Tibial artery (tissue), 4 donors: Measurements from ENCODE around the gene KRTAP5-10.
"Not testable (repeated sequence)": the region's sequence is repeated elsewhere in the genome, so short reads cannot be mapped to it uniquely, and the experiment has no call there.

Experiments used
- DNase-seq, 2 donors: peaks; one replicate each; pipeline ENCODE4 v3.0.0-alpha.2; 2019
- H3K27ac ChIP-seq, 2 donors: fragments of 200-600 bp; sonication (generic) in 1 of 2; 1 replicate in 1 of 2; 2 replicates in 1 of 2; pipeline ENCODE4 v1.5.1; 2018 to 2019; ENCODE audit warnings: mild to moderate bottlenecking in 1 of 2
- H3K27me3 ChIP-seq, 2 donors: fragments of 200-600 bp; sonication (generic) in 1 of 2; one replicate each; pipeline versions ENCODE4 v1.5.1 to v1.6.0; 2016 to 2019
- H3K36me3 ChIP-seq, 3 donors: fragments of 200-600 bp; sonication (generic) in 2 of 3; one replicate each; pipeline ENCODE4 v1.5.1; 2016 to 2019; ENCODE audit warnings: mild to moderate bottlenecking in 2 of 3
- H3K4me1 ChIP-seq, 4 donors: fragments of 200-600 bp; sonication (generic) in 2 of 4; 1 replicate in 3 of 4; 2 replicates in 1 of 4; pipeline ENCODE4 v1.5.1; 2016 to 2019
- H3K4me3 ChIP-seq, 2 donors: fragments of 200-600 bp; sonication (generic) in 1 of 2; 1 replicate in 1 of 2; 2 replicates in 1 of 2; pipeline ENCODE4 v1.5.1; 2018 to 2019; ENCODE audit warnings: mild to moderate bottlenecking in 2 of 2
- H3K9me3 ChIP-seq, 3 donors: fragments of 200-600 bp; sonication (generic) in 1 of 3; one replicate each; pipeline ENCODE4 v1.5.1; 2016 to 2019
- CTCF ChIP-seq, 2 experiments: fragments of 200-600 bp in 1 of 2; fragments of 450-650 bp in 1 of 2; IDR thresholded peaks; one replicate each; pipeline ENCODE4 v1.5.1; 2017 to 2019; ENCODE audit warnings: antibody characterized with exemption in 2 of 2, mild to moderate bottlenecking in 1 of 2, moderate library complexity in 1 of 2
- intact Hi-C: fragments of 100-400 bp; cut with DNase I; formaldehyde crosslinking; loops from one replicate; pipeline ENCODE4 v1.15.0; 2023; ENCODE audit warnings: low total_unique reads

Gene KRTAP5-10

GRCh38 chr11:71568704-71569349 is 3.5 kb downstream of the KRTAP5-10 start:
- TF ChIP-seq CTCF (IDR thresholded peaks at IDR 0.05): no peak
- H3K4me1 ChIP-seq: peaks cover 0 to 3% (median 0%) of the 10 kb centered on the region in 4 donors
- peaks cover 0 to 16% of the 10 kb centered on the region in 2 donors for H3K27me3 ChIP-seq
- H3K27ac ChIP-seq: no peak overlapping the region
- H3K36me3 ChIP-seq: no peaks in the 10 kb centered on the region
- DNase-seq: no peak
- intact Hi-C loops: no loop called here
- H3K4me3 ChIP-seq: no peak overlapping the region
- no peaks in the 10 kb centered on the region for H3K9me3 ChIP-seq

- intact Hi-C loops, DNase-seq: not testable (repeated sequence)
Observed at GRCh38 chr11:71571101-71571850, 5.9 kb downstream of the KRTAP5-10 start.

GRCh38 chr11:71572811-71573210 is 7.4 kb downstream of the KRTAP5-10 start:
- no peaks in the 10 kb centered on the region for H3K27me3 ChIP-seq
- intact Hi-C loops: no loop called here
- no peak for DNase-seq
- H3K36me3 ChIP-seq: no peaks in the 10 kb centered on the region
- no peak overlapping the region for H3K4me3 ChIP-seq
- H3K9me3 ChIP-seq: no peaks in the 10 kb centered on the region
- TF ChIP-seq CTCF (IDR thresholded peaks at IDR 0.05): no peak
- H3K27ac ChIP-seq: no peak overlapping the region
- H3K4me1 ChIP-seq: no peaks in the 10 kb centered on the region

More at GRCh38 chr11:71571101-71571850, 5.9 kb downstream of the KRTAP5-10 start:
- not testable (repeated sequence) for H3K4me3 ChIP-seq, H3K27me3 ChIP-seq, H3K4me1 ChIP-seq, H3K27ac ChIP-seq, H3K9me3 ChIP-seq, H3K36me3 ChIP-seq

- DNase-seq: no peak
- no peak overlapping the region for H3K27ac ChIP-seq
- H3K4me3 ChIP-seq: no peak overlapping the region
- intact Hi-C loops: no loop called here
- H3K36me3 ChIP-seq: no peaks in the 10 kb centered on the region
- TF ChIP-seq CTCF (IDR thresholded peaks at IDR 0.05): no peak
- no peaks in the 10 kb centered on the region for H3K4me1 ChIP-seq
- peaks cover 0 to 5% of the 10 kb centered on the region in 2 donors for H3K27me3 ChIP-seq
- no peaks in the 10 kb centered on the region for H3K9me3 ChIP-seq
Observed at GRCh38 chr11:71574418-71574817, 9.1 kb downstream of the KRTAP5-10 start.

- TF ChIP-seq CTCF (IDR thresholded peaks at IDR 0.05): no peak
- Histone ChIP-seq H3K36me3 (no peaks in the 10 kb centered on the region), H3K4me1 (no peaks in the 10 kb centered on the region), H3K27ac (no peak overlapping the region), H3K9me3 (no peaks in the 10 kb centered on the region), H3K27me3 (peaks cover 0 to 5% of the 10 kb centered on the region in 2 donors), H3K4me3 (no peak overlapping the region)
- DNase-seq: no peak
- intact Hi-C loops: no loop called here
Observed at GRCh38 chr11:71575723-71576424, 10.5 kb downstream of the KRTAP5-10 start.

GRCh38 chr11:71576688-71577465 is 11.5 kb downstream of the KRTAP5-10 start:
- H3K9me3 ChIP-seq, intact Hi-C loops, H3K27ac ChIP-seq, H3K27me3 ChIP-seq, H3K4me3 ChIP-seq, H3K36me3 ChIP-seq, DNase-seq, H3K4me1 ChIP-seq: not testable (repeated sequence)
